Measurements from ENCODE around the gene ODF2.

GRCh38 chr9:128416014-128416413, 39.8 kb upstream of the ODF2 start:
- TF ChIP-seq CTCF (conservative IDR thresholded peaks at IDR 0.05; ENCODE audit: low read depth, low read length) (no peak), EZH2phosphoT487 (IDR thresholded peaks at IDR 0.05; ENCODE audit: borderline replicate concordance, low read length) (no peak)

Measured in PC-3 (cell line).